Neural cell (in vitro differentiated cells): Measurements from ENCODE around the gene SEC14L6. TPM values are rescaled to one million over a fixed set of nuclear protein-coding genes. Genes with fewer than 3 reads are reported as not detected.

Experiments
- H2AFZ ChIP-seq: fragments of 200-600, 300-800 bp; sonication (generic), shearing (Covaris generic); 2 replicates; pipeline ENCODE4 v1.6.0; 2014; ENCODE audit warnings: low read depth, mild to moderate bottlenecking, antibody characterized with exemption, low read length, moderate library complexity
- H3F3A ChIP-seq: fragments of 200-600 bp; shearing (Covaris generic); 2 replicates; pipeline ENCODE4 v1.6.1; 2016; ENCODE audit warnings: mild to moderate bottlenecking, moderate library complexity, mixed read lengths, antibody characterized with exemption, low read length; ENCODE audit not compliant: insufficient read depth, poor library complexity, severe bottlenecking
- H3K27ac ChIP-seq: fragments of 200-600, 300-800 bp; sonication (generic), shearing (Covaris generic); 2 replicates; pipeline ENCODE4 v1.5.1; 2014; ENCODE audit warnings: mild to moderate bottlenecking, low read length, moderate library complexity
- H3K27me3 ChIP-seq: fragments of 300-800, 200-600 bp; sonication (generic), shearing (Covaris generic); 2 replicates; pipeline ENCODE4 v1.6.0; 2014; ENCODE audit warnings: mild to moderate bottlenecking, low read depth, low read length, moderate library complexity; ENCODE audit not compliant: insufficient read depth
- H3K36me3 ChIP-seq: fragments of 300-800, 200-600 bp; sonication (generic), shearing (Covaris generic); 2 replicates; pipeline ENCODE4 v1.5.1; 2014; ENCODE audit warnings: mild to moderate bottlenecking, antibody characterized with exemption, low read length, moderate library complexity; ENCODE audit not compliant: insufficient read depth
- H3K4me2 ChIP-seq: fragments of 300-800, 200-600 bp; sonication (generic), shearing (Covaris generic); 2 replicates; pipeline ENCODE4 v1.6.0; 2014; ENCODE audit warnings: mild to moderate bottlenecking, low read length
- H3K4me3 ChIP-seq: fragments of 300-800, 200-600 bp; sonication (generic), shearing (Covaris generic); 2 replicates; pipeline ENCODE4 v1.5.1; 2014; ENCODE audit warnings: mild to moderate bottlenecking, low read length, moderate library complexity
- H3K79me2 ChIP-seq: fragments of 200-600 bp; shearing (Covaris generic); replicated peaks from 2 replicates; pipeline ENCODE4 v1.6.0; 2014; ENCODE audit warnings: mild to moderate bottlenecking, low read length, moderate library complexity; ENCODE audit not compliant: insufficient read depth
- H3K9ac ChIP-seq: fragments of 300-800, 200-600 bp; sonication (generic), shearing (Covaris generic); 2 replicates; pipeline ENCODE4 v1.6.1; 2016; ENCODE audit warnings: mild to moderate bottlenecking, low read length, mixed read lengths
- H3K9me2 ChIP-seq: fragments of 200-600 bp; shearing (Covaris generic); 2 replicates; pipeline ENCODE4 v1.6.1; 2016; ENCODE audit warnings: mild to moderate bottlenecking, low read length, mixed read lengths; ENCODE audit not compliant: insufficient read depth
- H3K9me3 ChIP-seq: fragments of 200-600, 300-800 bp; sonication (generic), shearing (Covaris generic); 2 replicates; pipeline ENCODE4 v1.6.1; 2016; ENCODE audit warnings: mild to moderate bottlenecking, mixed run types, low read length, moderate library complexity, mixed read lengths
- H4K20me1 ChIP-seq: fragments of 200-600 bp; shearing (Covaris generic); 2 replicates; pipeline ENCODE4 v1.6.1; 2016; ENCODE audit warnings: mild to moderate bottlenecking, mixed run types; ENCODE audit not compliant: insufficient read depth
- CTCF ChIP-seq: fragments of 450-650 bp; IDR thresholded peaks from 2 replicates; pipeline ENCODE4 v1.5.1; 2014; ENCODE audit warnings: antibody characterized with exemption, mild to moderate bottlenecking, moderate library complexity; ENCODE audit not compliant: poor library complexity, severe bottlenecking
- EP300 ChIP-seq: fragments of 450-650 bp; conservative IDR thresholded peaks from 2 replicates; pipeline ENCODE4 v1.6.1; 2014; ENCODE audit warnings: antibody characterized with exemption, mild to moderate bottlenecking, moderate library complexity; ENCODE audit not compliant: poor library complexity, severe bottlenecking
- EZH2 ChIP-seq: fragments of 200-600, 300-800 bp; shearing (Covaris generic), sonication (generic); IDR thresholded peaks from 2 replicates; pipeline ENCODE4 v1.6.1; 2014; ENCODE audit warnings: antibody characterized with exemption, low read length, borderline replicate concordance, mild to moderate bottlenecking; ENCODE audit not compliant: insufficient read depth, poor library complexity, severe bottlenecking
- MXI1 ChIP-seq: fragments of 450-650 bp; conservative IDR thresholded peaks from 2 replicates; pipeline ENCODE4 v1.6.1; 2014; ENCODE audit warnings: antibody characterized with exemption, mild to moderate bottlenecking; ENCODE audit not compliant: poor library complexity, severe bottlenecking
- POLR2AphosphoS5 ChIP-seq: IDR thresholded peaks from 2 replicates; pipeline ENCODE4 v1.6.1; 2012
- RAD21 ChIP-seq: fragments of 450-650 bp; conservative IDR thresholded peaks from 2 replicates; pipeline ENCODE4 v1.6.1; 2014; ENCODE audit warnings: antibody characterized with exemption, mild to moderate bottlenecking, moderate library complexity
- REST ChIP-seq: IDR thresholded peaks from 2 replicates; pipeline ENCODE4 v1.6.1; 2012; ENCODE audit warnings: borderline replicate concordance
- SMC3 ChIP-seq: fragments of 450-650 bp; conservative IDR thresholded peaks from 2 replicates; pipeline ENCODE4 v1.6.1; 2014; ENCODE audit warnings: antibody characterized with exemption, mild to moderate bottlenecking, moderate library complexity; ENCODE audit not compliant: poor library complexity
- TAF1 ChIP-seq: IDR thresholded peaks from 2 replicates; pipeline ENCODE4 v1.6.1; 2012; ENCODE audit warnings: low read depth
- polyA plus RNA-seq: library from polyadenylated mRNA; depleted of rRNA; stranded (reverse); fragments of >200 nt; gene quantifications from 2 replicates; pipeline ENCODE4 v1.2.3, GENCODE V29; 2014

Gene SEC14L6
- polyA plus RNA-seq, 1 donor from 2014 or later: not detected

- H3K4me2 ChIP-seq: no peak overlapping the region
- no peak overlapping the region for H3K9ac ChIP-seq
- H3K4me3 ChIP-seq: no peak overlapping the region
- TF ChIP-seq REST (no peak), EP300 (no peak), MXI1 (no peak), SMC3 (no peak), EZH2 (no peak), CTCF (no peak), TAF1 (no peak), POLR2AphosphoS5 (no peak), RAD21 (no peak)
- H3K36me3 ChIP-seq: no peaks in the 10 kb centered on the region
- H3K9me3 ChIP-seq: no peaks in the 10 kb centered on the region
- H3K9me2 ChIP-seq: no peaks in the 10 kb centered on the region
- H3K79me2 ChIP-seq: no peaks in the 10 kb centered on the region
- no peak overlapping the region for H3K27ac ChIP-seq
- H2AFZ ChIP-seq: no peak overlapping the region
- H3K27me3 ChIP-seq: no peaks in the 10 kb centered on the region
- no peaks in the 10 kb centered on the region for H3F3A ChIP-seq
- H4K20me1 ChIP-seq: no peaks in the 10 kb centered on the region
Measured at GRCh38 chr22:30483169-30483568, 63.4 kb downstream of the SEC14L6 start.

- Histone ChIP-seq H3F3A (no peaks in the 10 kb centered on the region), H4K20me1 (no peaks in the 10 kb centered on the region), H3K9me3 (no peaks in the 10 kb centered on the region), H3K4me3 (no peak overlapping the region), H3K9me2 (no peaks in the 10 kb centered on the region), H3K27ac (no peak overlapping the region), H2AFZ (no peak overlapping the region), H3K4me2 (no peak overlapping the region), H3K36me3 (no peaks in the 10 kb centered on the region), H3K27me3 (no peaks in the 10 kb centered on the region), H3K9ac (no peak overlapping the region), H3K79me2 (no peaks in the 10 kb centered on the region)
- no peak for TF ChIP-seq CTCF
- TF ChIP-seq POLR2AphosphoS5: no peak
- TF ChIP-seq REST: no peak
- TF ChIP-seq TAF1: no peak
- TF ChIP-seq EP300: no peak
- no peak for TF ChIP-seq RAD21
- TF ChIP-seq EZH2: no peak
- no peak for TF ChIP-seq SMC3
- no peak for TF ChIP-seq MXI1
Measured at GRCh38 chr22:30481711-30482110, 64.8 kb downstream of the SEC14L6 start.
